ENCODE results near the gene GPR55. TPM values are rescaled to one million over a fixed set of nuclear protein-coding genes. Genes with fewer than 3 reads are reported as not detected.

The GPR55 gene
- total and polyA plus RNA-seq, 2 donors (not counting 1 experiment from before 2014, with no cell fraction given) = 3.0 to 4.1 TPM

GRCh38 chr2:230898016-230898712 is 26.9 kb downstream of the GPR55 start:
- WGBS (ENCODE audit: insufficient coverage) = 91% methylated on average over 11 of the region's 13 CpGs
- H3K79me2 ChIP-seq (ENCODE audit: control insufficient read depth, insufficient read depth, low read length) = no peaks in the 10 kb centered on the region
- no peaks in the 10 kb centered on the region for H3K27me3 Mint-ChIP-seq
- TF ChIP-seq EZH2 (IDR thresholded peaks at IDR 0.05; ENCODE audit: borderline replicate concordance, insufficient read depth, low read depth, low read length, poor library complexity, severe bottlenecking) = no peak
- TF ChIP-seq CTCF (IDR thresholded peaks at IDR 0.05) = no peak
- no peak for DNase-seq
- no peak overlapping the region for H3K4me3 ChIP-seq (ENCODE audit: control extremely low read depth in 1 of 5, extremely low read depth in 1 of 5, insufficient read depth in 1 of 5, low read depth in 2 of 5, low read length in 4 of 5)
- no peak for ATAC-seq (ENCODE audit: low read depth)
- no peaks in the 10 kb centered on the region for H3K36me3 ChIP-seq (replicated peaks in 1 of 2; ENCODE audit: control extremely low read depth in 1 of 2, control insufficient read depth in 1 of 2, extremely low read depth in 1 of 2, insufficient read depth in 2 of 2, low read length in 1 of 2)
- no peak overlapping the region for H3K27ac Mint-ChIP-seq
- H3K9ac ChIP-seq (ENCODE audit: low read length) = no peak overlapping the region
- peaks cover 44% of the 10 kb centered on the region for H3K4me1 Mint-ChIP-seq
- H4K20me1 ChIP-seq (ENCODE audit: control insufficient read depth, insufficient read depth, low read length, poor library complexity, severe bottlenecking) = no peaks in the 10 kb centered on the region
- H2AFZ ChIP-seq (ENCODE audit: insufficient read depth, low read depth, low read length, poor library complexity, severe bottlenecking) = no peak overlapping the region
- ChIA-PET POLR2A (interaction anchor here (0.7 kb wide), 1 partner anchor 20 kb away, joined by 3 read pairs; no protein-coding TSS in a partner anchor), CTCF (interaction anchor here (0.6 to 4.9 kb wide), 5 partner anchors 15 to 89 kb away, joined by 3 to 30 read pairs (median 8); partner anchors contain the start of gene ITM2C)
- no peaks in the 10 kb centered on the region for H3K27me3 ChIP-seq (replicated peaks in 1 of 4; ENCODE audit: control extremely low read depth in 1 of 4, control insufficient read depth in 3 of 4, insufficient read depth in 4 of 4, low read length in 3 of 4)
- no peak overlapping the region for H3K4me3 Mint-ChIP-seq
- H3K4me2 ChIP-seq (replicated peaks; ENCODE audit: low read depth, low read length, poor library complexity, severe bottlenecking) = no peak overlapping the region
- H3K9me3 Mint-ChIP-seq (ENCODE audit: insufficient read depth) = no peaks in the 10 kb centered on the region
- intact Hi-C loops (cut with micrococcal nuclease) = no loop called here
- H3K4me1 ChIP-seq (ENCODE audit: control insufficient read depth in 2 of 2, insufficient read depth in 2 of 2, low read length in 2 of 2) = peaks cover 41 to 46% of the 10 kb centered on the region in 2 donors
- no peak overlapping the region for H3K27ac ChIP-seq (ENCODE audit: low read length in 2 of 2)
- H3K9me3 ChIP-seq (ENCODE audit: control extremely low read depth in 1 of 3, control insufficient read depth in 2 of 3, insufficient read depth in 1 of 3, low read length in 2 of 3) = no peaks in the 10 kb centered on the region

All from B cell (primary cell).